ENCODE measurements around the gene SFN. TPM values are rescaled to one million over a fixed set of nuclear protein-coding genes. Genes with fewer than 3 reads are reported as not detected.

Gene SFN
- total and polyA plus RNA-seq, 2 donors (not counting 3 experiments of a cell fraction or from before 2014, with no cell fraction given) = 0.08 to 0.33 TPM

DNA sequence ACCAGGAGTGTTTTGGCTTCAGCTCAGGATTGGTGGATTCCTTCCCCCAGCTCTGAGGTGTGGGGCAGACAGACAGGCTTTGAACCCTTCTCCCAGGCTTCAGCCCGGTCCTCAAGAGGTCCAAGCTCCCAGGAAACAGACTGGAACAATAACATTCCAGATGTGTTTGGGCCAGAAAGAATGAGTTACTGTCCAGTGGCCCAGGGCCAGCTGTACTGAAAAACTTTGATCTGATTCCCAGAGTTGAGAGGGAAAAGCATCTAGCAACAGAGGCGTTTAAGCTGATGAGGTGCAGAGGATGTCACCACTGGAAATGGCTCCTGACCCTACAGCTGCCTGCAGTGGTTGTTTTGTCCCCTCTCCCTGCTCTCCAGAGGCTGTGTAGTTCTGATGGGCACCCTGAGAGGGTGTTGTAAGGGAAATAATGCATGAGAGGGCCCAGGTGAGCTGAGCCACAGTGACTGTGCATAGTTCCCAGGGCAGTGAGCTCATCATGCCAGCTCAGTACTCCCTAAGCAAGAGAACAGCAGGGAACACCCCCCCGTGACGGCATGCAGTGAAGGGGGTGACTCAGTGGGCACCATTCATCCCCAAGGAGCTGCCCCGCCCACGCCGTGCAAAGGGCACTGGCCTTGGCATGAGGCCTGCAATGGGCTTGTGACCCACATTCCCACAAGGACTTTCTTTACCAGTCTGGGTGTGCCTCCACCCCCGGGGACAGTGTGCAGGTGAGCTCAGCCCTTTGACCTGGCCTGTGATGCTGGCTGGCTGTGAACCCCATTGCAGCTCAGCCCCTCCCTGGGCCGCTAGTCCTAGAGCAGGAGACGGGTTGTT is 13.8 kb upstream of the SFN start:
- Histone ChIP-seq H3K27ac (ENCODE audit: insufficient read depth, low read depth, low read length) (peak overlapping the region; percentile 75), H4K20me1 (replicated peaks; ENCODE audit: control insufficient read depth, extremely low read depth, insufficient read depth, low read length) (no peaks in the 10 kb centered on the region), H3K4me3 (replicated peaks in 1 of 3; ENCODE audit: insufficient read depth in 1 of 3, low read depth in 1 of 3, low read length in 3 of 3) (no peak overlapping the region), H3K9ac (replicated peaks; ENCODE audit: extremely low read depth, insufficient read depth, low read length) (peak overlapping the region; percentile 21), H3K4me2 (ENCODE audit: insufficient read depth, low read length) (no peak overlapping the region), H3K9me3 (replicated peaks; ENCODE audit: control insufficient read depth, insufficient read depth, low read length) (no peaks in the 10 kb centered on the region), H3K36me3 (ENCODE audit: control insufficient read depth in 2 of 2, extremely low read depth in 1 of 2, insufficient read depth in 2 of 2, low read length in 2 of 2) (peaks cover 12 to 30% of the 10 kb centered on the region in 2 experiments), H3K79me2 (ENCODE audit: control insufficient read depth, insufficient read depth, low read length) (no peaks in the 10 kb centered on the region), H3K4me1 (ENCODE audit: control insufficient read depth, extremely low read depth, insufficient read depth, low read length) (peaks cover 9% of the 10 kb centered on the region), H3K9me1 (replicated peaks; ENCODE audit: control insufficient read depth, extremely low read depth, insufficient read depth, low read length) (no peaks in the 10 kb centered on the region), H3K27me3 (ENCODE audit: control insufficient read depth in 2 of 2, insufficient read depth in 2 of 2, low read length in 2 of 2) (no peaks in the 10 kb centered on the region), H2AFZ (ENCODE audit: low read depth, low read length) (no peak overlapping the region)
- TF ChIP-seq MYC (IDR thresholded peaks at IDR 0.05; ENCODE audit: low read depth, low read length) (no peak), FOS (IDR thresholded peaks at IDR 0.05; ENCODE audit: borderline replicate concordance, insufficient read depth, low read length) (peak; percentile 58), JUN (IDR thresholded peaks at IDR 0.05; ENCODE audit: borderline replicate concordance, insufficient read depth, insufficient read length, low read depth) (peak; percentile 24)
- TF ChIP-seq, protein P1, sequence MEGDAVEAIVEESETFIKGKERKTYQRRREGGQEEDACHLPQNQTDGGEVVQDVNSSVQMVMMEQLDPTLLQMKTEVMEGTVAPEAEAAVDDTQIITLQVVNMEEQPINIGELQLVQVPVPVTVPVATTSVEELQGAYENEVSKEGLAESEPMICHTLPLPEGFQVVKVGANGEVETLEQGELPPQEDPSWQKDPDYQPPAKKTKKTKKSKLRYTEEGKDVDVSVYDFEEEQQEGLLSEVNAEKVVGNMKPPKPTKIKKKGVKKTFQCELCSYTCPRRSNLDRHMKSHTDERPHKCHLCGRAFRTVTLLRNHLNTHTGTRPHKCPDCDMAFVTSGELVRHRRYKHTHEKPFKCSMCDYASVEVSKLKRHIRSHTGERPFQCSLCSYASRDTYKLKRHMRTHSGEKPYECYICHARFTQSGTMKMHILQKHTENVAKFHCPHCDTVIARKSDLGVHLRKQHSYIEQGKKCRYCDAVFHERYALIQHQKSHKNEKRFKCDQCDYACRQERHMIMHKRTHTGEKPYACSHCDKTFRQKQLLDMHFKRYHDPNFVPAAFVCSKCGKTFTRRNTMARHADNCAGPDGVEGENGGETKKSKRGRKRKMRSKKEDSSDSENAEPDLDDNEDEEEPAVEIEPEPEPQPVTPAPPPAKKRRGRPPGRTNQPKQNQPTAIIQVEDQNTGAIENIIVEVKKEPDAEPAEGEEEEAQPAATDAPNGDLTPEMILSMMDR (IDR thresholded peaks at IDR 0.05; ENCODE audit: extremely low read depth in 1 of 2, insufficient read depth in 1 of 2, low read depth in 1 of 2, low read length in 2 of 2) = no peak
- TF ChIP-seq, protein P2, sequence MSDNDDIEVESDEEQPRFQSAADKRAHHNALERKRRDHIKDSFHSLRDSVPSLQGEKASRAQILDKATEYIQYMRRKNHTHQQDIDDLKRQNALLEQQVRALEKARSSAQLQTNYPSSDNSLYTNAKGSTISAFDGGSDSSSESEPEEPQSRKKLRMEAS (IDR thresholded peaks at IDR 0.05; ENCODE audit: insufficient read depth, insufficient read length) = no peak
- intact Hi-C loops (cut with micrococcal nuclease) = no loop called here
- DNase-seq (ENCODE audit: low read depth, low spot score) (peak; percentile 61), FAIRE-seq (peak; percentile 40)
- no TSS peak for BruUV-seq (replicated peaks)
- ChIA-PET CTCF (interaction anchor here (0.9 to 3.3 kb wide), 14 partner anchors 9 to 247 kb away, joined by 3 to 27 read pairs (median 7); partner anchors contain the start of gene ZDHHC18), POLR2A (interaction anchor here (0.8 to 1.5 kb wide), 2 partner anchors 16 to 21 kb away, joined by 4 read pairs; no protein-coding TSS in a partner anchor)
- dilution Hi-C loops (cut with MboI; ENCODE audit: extremely low pct_ligation_motif_present, low sequenced_read_pairs) = no loop called here
